LNCaP clone FGC (cell line): ENCODE measurements around the gene ZBTB32.

Source experiments
- DNase-seq: peaks from one replicate; pipeline ENCODE4 v3.0.0-alpha.2; 2011; ENCODE audit warnings: low read depth
- H3K4me3 ChIP-seq: 2 replicates; pipeline ENCODE4 v1.5.1; 2011; ENCODE audit warnings: mild to moderate bottlenecking, low read depth, low read length, control low read depth
- TF ChIP-seq, protein P1 (sequence below): IDR thresholded peaks from 2 replicates; pipeline ENCODE4 v1.5.1; 2012; ENCODE audit warnings: mild to moderate bottlenecking; ENCODE audit not compliant: control insufficient read depth, insufficient read depth; ENCODE audit errors: extremely low read depth

The ZBTB32 gene

DNA sequence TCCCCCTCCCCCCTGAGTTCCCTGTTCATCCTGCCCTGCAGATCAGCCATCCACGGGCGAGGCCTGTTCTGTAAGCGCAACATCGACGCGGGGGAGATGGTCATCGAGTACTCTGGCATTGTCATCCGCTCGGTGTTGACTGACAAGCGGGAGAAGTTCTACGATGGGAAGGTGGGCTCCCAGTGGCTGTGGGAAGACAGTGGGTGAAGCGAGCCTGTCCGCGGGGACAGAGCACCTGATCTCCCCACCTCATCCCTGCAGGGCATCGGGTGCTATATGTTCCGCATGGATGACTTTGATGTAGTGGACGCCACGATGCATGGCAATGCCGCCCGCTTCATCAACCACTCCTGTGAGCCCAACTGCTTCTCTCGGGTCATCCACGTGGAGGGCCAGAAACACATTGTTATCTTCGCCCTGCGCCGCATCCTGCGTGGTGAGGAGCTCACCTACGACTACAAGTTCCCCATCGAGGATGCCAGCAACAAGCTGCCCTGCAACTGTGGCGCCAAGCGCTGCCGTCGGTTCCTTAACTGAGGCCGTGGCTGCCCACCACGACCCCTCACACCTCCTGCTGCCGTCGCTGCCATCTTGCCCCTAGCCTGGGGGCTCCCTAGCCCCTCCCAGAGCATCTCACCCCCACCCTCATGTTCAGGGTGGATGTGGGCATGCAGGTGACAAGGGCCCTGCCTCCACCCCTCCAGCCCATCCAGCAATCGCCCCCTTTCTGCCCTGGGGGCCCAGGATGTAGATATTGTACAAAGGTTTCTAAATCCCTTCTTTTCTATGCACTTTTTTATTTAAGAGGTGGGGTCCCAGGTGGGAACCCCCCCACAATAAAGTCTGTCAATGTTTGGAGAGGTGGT, 33.9 kb downstream of the ZBTB32 start:
- TF ChIP-seq, protein P1, sequence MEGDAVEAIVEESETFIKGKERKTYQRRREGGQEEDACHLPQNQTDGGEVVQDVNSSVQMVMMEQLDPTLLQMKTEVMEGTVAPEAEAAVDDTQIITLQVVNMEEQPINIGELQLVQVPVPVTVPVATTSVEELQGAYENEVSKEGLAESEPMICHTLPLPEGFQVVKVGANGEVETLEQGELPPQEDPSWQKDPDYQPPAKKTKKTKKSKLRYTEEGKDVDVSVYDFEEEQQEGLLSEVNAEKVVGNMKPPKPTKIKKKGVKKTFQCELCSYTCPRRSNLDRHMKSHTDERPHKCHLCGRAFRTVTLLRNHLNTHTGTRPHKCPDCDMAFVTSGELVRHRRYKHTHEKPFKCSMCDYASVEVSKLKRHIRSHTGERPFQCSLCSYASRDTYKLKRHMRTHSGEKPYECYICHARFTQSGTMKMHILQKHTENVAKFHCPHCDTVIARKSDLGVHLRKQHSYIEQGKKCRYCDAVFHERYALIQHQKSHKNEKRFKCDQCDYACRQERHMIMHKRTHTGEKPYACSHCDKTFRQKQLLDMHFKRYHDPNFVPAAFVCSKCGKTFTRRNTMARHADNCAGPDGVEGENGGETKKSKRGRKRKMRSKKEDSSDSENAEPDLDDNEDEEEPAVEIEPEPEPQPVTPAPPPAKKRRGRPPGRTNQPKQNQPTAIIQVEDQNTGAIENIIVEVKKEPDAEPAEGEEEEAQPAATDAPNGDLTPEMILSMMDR: no peak
- DNase-seq: no peak
- no peak overlapping the region for H3K4me3 ChIP-seq

DNA sequence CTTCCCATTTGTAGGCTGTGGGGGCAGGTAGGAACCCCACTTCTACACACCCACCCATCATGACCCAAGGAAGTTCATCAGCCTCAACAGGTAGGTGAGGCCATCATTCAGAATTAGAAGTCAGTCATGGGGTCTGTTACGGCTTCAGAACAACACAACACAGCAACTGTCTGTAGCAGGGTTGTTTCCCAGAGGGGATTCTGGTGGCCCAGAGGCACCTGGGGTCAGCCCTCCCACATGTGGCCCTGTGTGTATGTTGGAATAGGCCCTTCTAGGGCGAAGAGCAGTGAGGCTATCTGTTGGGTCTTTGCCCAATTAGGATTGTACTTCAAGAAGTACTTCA, 34.5 kb downstream of the ZBTB32 start:
- TF ChIP-seq, protein P1: no peak
- DNase-seq: no peak
- no peak overlapping the region for H3K4me3 ChIP-seq

DNA sequence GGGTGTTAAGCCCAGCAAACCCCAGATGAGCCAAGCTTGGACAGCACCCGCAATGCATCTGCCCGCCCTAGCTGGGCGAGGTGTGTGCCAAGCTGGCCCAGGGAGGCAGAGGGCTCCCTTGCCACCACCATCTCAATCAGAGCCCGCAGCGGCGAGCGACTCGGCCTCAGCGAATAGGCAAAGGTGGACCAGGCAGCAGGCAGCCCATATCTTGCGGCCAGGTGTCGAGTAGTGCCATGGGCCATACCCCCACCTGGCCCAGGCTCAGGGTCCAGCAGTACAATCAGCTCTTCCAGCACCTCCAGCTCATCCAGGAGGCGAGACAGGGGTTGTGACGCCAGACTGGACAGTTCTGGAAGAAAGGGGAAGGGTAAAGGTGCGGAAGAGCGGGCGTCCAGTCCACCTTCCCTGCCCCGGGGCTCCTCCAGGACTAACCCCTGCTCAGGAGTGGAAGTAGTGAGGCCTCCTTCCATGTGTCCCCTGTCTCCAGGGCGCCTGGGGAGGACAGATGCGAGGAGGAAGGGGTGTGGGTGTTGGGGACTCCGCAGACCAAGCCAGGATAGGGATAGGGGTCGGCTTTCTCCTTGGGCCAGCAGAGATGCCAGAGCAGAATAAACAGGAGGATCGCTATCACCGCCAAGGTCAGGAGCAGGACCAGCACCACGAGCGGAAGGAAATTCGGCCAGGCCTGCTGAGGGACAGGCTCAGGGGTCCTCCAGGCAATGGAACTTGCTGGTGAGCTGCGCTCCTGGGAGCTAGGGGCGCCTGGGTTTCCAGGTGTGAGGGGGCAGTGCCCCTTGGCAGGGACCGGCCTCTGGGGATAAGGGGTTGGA, 35.1 kb downstream of the ZBTB32 start:
- TF ChIP-seq, protein P1: no peak
- DNase-seq: no peak
- H3K4me3 ChIP-seq: peak overlapping the region; percentile 67

DNA sequence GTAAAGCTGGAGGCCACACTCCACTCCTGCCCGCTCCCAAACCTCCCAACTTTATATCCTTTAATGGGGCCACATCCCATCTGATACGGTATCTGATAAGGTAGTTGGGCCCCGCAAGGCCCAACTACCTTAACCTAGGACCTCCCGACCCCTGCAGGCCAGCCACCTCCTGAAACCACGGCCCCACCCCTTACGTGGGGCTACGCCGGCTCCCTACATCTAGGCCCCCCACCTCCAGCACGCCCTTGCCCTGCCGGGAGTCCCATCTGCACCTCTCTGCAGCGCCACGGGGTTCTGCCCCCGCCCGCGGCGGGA, 35.7 kb downstream of the ZBTB32 start:
- no peak for DNase-seq
- peak overlapping the region; percentile 67 for H3K4me3 ChIP-seq
- TF ChIP-seq, protein P1: no peak

DNA sequence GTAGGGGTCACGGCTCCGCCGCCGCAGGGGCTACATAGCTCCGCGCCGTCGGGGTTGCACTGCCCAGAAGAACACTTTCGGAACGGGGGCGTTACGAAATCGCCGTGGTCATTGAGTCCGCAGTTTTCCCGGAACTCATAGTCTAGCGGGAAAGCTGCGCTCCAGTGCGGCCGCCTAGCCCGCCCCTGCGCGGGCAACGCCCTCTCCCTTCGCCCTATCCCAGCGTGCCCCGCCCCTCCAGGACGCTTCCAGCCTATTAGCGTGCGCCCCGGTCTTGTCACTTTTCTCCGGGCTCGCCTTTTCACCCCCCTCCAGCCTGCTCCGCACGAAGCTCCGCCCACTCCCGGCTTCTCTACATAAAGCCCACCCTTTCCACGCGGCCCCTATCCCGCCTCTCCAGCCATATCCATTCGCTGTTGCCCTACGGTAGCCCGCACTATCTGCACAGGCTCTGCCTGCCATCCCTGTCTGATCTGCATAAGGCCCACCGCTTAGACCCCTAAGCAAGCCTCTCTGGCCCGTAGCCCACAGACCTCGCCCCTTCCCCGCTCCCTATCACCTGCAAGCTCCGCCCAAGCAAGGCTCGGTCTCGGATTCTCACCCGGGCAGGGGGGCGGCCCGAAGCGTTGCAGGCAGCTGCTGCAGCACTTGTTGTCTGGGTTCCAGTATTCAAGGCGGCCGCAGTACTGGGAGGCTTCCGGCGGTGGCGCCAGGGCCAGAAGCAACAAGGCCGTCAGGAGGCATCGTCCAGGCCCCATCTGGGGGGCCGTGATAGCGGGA, 36.3 kb downstream of the ZBTB32 start:
- peak overlapping the region; percentile 67 for H3K4me3 ChIP-seq
- TF ChIP-seq, protein P1: peak; percentile 27; the same call in 1 of the 2 replicates
- DNase-seq: peak; percentile 84

DNA sequence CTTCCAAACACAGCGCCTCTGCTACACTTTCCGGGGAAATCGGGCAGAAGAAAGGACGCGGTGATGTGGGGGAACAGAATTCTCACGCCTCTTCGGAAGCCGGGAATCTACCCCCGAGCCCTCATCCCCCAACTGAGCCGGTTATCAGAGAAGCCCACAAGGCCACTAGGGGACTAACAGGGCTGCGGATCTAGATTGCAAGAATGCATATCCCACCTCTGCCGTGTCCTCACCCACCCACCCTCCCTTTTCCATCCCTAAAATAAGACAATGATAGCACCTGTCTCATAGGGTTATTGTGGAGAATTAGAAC, 36.8 kb downstream of the ZBTB32 start:
- H3K4me3 ChIP-seq: peak overlapping the region; percentile 67
- no peak for DNase-seq
- TF ChIP-seq, protein P1: no peak
